ENCODE data around the gene CEMIP. TPM values are rescaled to one million over a fixed set of nuclear protein-coding genes. Genes with fewer than 3 reads are reported as not detected.

Gene CEMIP
- total RNA-seq, 4 donors from 2014 or later, result 0.04 TPM; not detected in 3

DNA sequence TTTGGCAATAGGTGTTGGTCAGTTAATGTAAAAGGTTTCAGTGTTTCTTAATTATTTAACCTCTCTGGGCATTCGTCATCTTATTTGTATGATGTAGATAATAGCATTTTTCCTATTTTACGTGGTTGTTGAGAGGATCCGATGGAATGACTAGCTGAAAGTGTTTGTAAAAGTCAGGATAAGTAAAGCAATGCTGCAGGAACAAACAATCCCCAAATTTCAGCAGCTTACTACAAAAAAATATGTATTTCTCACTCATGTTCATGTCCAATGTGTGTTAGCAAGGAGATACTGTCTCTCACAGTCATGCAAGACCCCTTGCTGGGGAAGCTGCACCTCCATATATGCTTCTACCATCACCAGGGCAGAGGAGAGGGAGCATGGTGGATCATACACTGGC, 38.7 kb downstream of the CEMIP start:
- peaks cover 0 to 8% of the 10 kb centered on the region in 2 donors for H3K4me1 ChIP-seq
- no peak overlapping the region for H3K27ac ChIP-seq
- H3K27me3 ChIP-seq, result no peaks in the 10 kb centered on the region
- no peaks in the 10 kb centered on the region for H3K36me3 ChIP-seq
- H3K4me3 ChIP-seq, result no peak overlapping the region
- intact Hi-C loops (cut with DNase I; ENCODE audit: low total_unique reads) (no loop called here), in situ Hi-C loops (cut with MboI; ENCODE audit: low sequenced_read_pairs in 4 of 4) (no loop called here)
- ATAC-seq (no peak), DNase-seq (no peak)
- H3K9me3 ChIP-seq, result no peaks in the 10 kb centered on the region
- TF ChIP-seq, protein P1, sequence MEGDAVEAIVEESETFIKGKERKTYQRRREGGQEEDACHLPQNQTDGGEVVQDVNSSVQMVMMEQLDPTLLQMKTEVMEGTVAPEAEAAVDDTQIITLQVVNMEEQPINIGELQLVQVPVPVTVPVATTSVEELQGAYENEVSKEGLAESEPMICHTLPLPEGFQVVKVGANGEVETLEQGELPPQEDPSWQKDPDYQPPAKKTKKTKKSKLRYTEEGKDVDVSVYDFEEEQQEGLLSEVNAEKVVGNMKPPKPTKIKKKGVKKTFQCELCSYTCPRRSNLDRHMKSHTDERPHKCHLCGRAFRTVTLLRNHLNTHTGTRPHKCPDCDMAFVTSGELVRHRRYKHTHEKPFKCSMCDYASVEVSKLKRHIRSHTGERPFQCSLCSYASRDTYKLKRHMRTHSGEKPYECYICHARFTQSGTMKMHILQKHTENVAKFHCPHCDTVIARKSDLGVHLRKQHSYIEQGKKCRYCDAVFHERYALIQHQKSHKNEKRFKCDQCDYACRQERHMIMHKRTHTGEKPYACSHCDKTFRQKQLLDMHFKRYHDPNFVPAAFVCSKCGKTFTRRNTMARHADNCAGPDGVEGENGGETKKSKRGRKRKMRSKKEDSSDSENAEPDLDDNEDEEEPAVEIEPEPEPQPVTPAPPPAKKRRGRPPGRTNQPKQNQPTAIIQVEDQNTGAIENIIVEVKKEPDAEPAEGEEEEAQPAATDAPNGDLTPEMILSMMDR (IDR thresholded peaks at IDR 0.05 in 4 of 5, conservative IDR thresholded peaks at IDR 0.05 in 1 of 5), result no peak
- TF ChIP-seq POLR2A (IDR thresholded peaks at IDR 0.05), result no peak

DNA sequence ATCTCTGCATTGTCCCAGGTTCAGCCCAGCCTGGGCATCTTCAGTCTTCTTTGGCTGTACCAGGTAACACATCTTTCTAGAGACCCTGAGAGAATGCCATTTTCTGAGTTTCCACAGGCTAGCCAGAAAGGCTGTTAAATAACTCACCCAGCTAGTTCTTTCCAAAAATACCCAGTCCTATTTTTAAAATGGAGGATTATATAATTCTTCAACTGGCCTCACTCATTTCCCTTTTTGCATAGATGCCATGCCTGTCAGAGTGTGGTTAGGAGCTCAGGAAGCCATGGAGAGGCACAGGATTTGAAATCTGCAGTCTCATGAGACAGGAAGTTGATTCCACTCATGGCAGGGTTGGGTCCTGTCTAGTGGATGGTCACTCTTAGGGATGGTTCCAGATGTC, 39.8 kb downstream of the CEMIP start:
- no peaks in the 10 kb centered on the region for H3K9me3 ChIP-seq
- H3K4me3 ChIP-seq, result no peak overlapping the region
- in situ Hi-C loops (cut with MboI; ENCODE audit: low sequenced_read_pairs in 4 of 4) (no loop called here), intact Hi-C loops (cut with DNase I; ENCODE audit: low total_unique reads) (no loop called here)
- no peak for DNase-seq
- H3K4me1 ChIP-seq, result peaks cover 0 to 8% of the 10 kb centered on the region in 2 donors
- H3K27me3 ChIP-seq, result no peaks in the 10 kb centered on the region
- H3K36me3 ChIP-seq, result no peaks in the 10 kb centered on the region
- TF ChIP-seq, protein P1 (IDR thresholded peaks at IDR 0.05 in 4 of 5, conservative IDR thresholded peaks at IDR 0.05 in 1 of 5), result no peak
- TF ChIP-seq POLR2A (IDR thresholded peaks at IDR 0.05), result no peak
- no peak for ATAC-seq
- H3K27ac ChIP-seq, result no peak overlapping the region

DNA sequence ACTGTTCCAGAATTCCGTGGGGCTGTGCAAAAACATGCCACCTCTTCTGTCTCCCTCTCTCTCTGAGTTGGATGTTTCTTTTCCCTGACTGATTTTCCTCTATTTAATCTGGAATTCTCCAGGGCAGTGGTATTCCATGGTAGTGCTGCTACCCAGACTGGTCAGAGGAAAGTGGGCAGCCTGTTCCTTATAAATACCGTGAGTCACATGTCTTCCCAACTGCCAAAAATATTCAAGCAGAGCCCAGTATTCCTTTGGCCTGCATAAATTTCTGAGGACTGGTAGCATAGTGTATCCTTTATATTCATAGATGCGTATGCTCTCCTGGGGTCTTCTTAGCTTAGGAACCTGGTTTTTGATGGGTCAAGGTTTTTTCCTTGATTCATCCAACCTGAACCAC, 40.9 kb downstream of the CEMIP start:
- ATAC-seq (no peak), DNase-seq (no peak)
- Histone ChIP-seq H3K4me1 (peaks cover 0 to 8% of the 10 kb centered on the region in 2 donors), H3K9me3 (no peaks in the 10 kb centered on the region), H3K27ac (no peak overlapping the region), H3K4me3 (no peak overlapping the region), H3K36me3 (no peaks in the 10 kb centered on the region), H3K27me3 (no peaks in the 10 kb centered on the region)
- intact Hi-C loops (cut with DNase I; ENCODE audit: low total_unique reads) (no loop called here), in situ Hi-C loops (cut with MboI; ENCODE audit: low sequenced_read_pairs in 4 of 4) (no loop called here)
- no peak for TF ChIP-seq POLR2A (IDR thresholded peaks at IDR 0.05)
- TF ChIP-seq, protein P1 (IDR thresholded peaks at IDR 0.05 in 4 of 5, conservative IDR thresholded peaks at IDR 0.05 in 1 of 5), result no peak

DNA sequence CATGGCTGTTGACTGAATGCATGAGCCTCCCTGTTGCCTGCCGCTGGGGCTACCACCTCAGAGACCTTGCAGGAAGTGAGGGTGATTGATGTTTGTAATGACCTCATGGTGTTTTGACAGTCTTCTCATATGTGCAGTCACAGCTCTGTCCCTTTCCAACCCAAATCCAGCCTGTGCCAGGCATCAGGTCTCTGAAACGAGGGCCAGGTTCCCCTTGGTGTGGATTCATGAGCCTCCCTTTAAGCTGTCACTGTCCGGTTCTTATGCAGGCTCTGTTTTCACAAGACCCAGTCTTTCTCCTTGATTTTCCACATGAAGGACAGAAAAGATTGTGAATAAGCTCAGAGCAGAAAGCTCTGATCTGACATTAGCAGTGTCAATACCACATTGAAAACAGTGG, 43.1 kb downstream of the CEMIP start:
- Histone ChIP-seq H3K4me1 (peaks cover 0 to 15% of the 10 kb centered on the region in 2 donors), H3K27ac (no peak overlapping the region), H3K9me3 (no peaks in the 10 kb centered on the region), H3K27me3 (no peaks in the 10 kb centered on the region), H3K36me3 (no peaks in the 10 kb centered on the region), H3K4me3 (no peak overlapping the region)
- DNase-seq (no peak), ATAC-seq (no peak)
- no peak for TF ChIP-seq POLR2A (IDR thresholded peaks at IDR 0.05)
- TF ChIP-seq, protein P1 (IDR thresholded peaks at IDR 0.05 in 4 of 5, conservative IDR thresholded peaks at IDR 0.05 in 1 of 5), result no peak
- in situ Hi-C loops (cut with MboI; ENCODE audit: low sequenced_read_pairs in 4 of 4), result no loop called here
- intact Hi-C loops (cut with DNase I; ENCODE audit: low total_unique reads), result no loop called here

DNA sequence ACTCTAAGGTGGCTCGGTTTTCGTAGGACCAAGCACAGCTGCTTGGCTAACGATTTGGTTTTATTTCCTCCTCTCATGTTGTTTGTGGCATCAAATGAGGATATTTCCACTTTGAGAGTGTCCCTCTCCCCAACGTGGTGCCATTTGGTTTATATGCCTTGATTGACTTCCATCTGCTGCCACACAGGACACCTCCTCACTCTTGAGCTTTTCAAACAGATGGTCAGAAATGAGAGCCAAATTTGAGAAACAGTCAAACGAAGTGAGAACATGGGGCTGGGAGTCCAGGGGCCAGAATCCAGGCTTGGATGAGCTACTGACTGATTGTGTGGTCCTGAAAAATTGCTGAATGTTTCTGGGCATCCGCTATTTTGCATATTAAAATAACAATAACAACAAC, 43.5 kb downstream of the CEMIP start:
- TF ChIP-seq, protein P1 (IDR thresholded peaks at IDR 0.05 in 4 of 5, conservative IDR thresholded peaks at IDR 0.05 in 1 of 5), result no peak
- TF ChIP-seq POLR2A (IDR thresholded peaks at IDR 0.05), result no peak
- in situ Hi-C loops (cut with MboI; ENCODE audit: low sequenced_read_pairs in 4 of 4), result no loop called here
- no peaks in the 10 kb centered on the region for H3K36me3 ChIP-seq

More for the DNA sequence above, 43.5 kb downstream of the CEMIP start:
- intact Hi-C loops (cut with DNase I; ENCODE audit: low total_unique reads), result no loop called here
- Histone ChIP-seq H3K27ac (no peak overlapping the region), H3K9me3 (no peaks in the 10 kb centered on the region), H3K4me1 (peaks cover 0 to 15% of the 10 kb centered on the region in 2 donors), H3K27me3 (no peaks in the 10 kb centered on the region), H3K4me3 (no peak overlapping the region)
- ATAC-seq (no peak), DNase-seq (no peak)
